ENCODE measurements around the gene ITSN1.

ITSN1 gene

GRCh38 chr21:33731447-33731846 lies 89.1 kb downstream of the ITSN1 start:
- DNase-seq (ENCODE audit: low read depth): peak; percentile 36

GRCh38 chr21:33732038-33732437 lies 89.7 kb downstream of the ITSN1 start:
- peak; percentile 67 for DNase-seq (ENCODE audit: low read depth)

GRCh38 chr21:33733601-33734000 lies 91.3 kb downstream of the ITSN1 start:
- no peak for DNase-seq (ENCODE audit: low read depth)

- peak; percentile 86 for DNase-seq (ENCODE audit: low read depth)
Observed at GRCh38 chr21:33734291-33734690, 92.0 kb downstream of the ITSN1 start.

- DNase-seq (ENCODE audit: low read depth): no peak
Observed at GRCh38 chr21:33734818-33735217, 92.5 kb downstream of the ITSN1 start.

GRCh38 chr21:33736569-33736968 lies 94.3 kb downstream of the ITSN1 start:
- no peak for DNase-seq (ENCODE audit: low read depth)

GRCh38 chr21:33739701-33740100 lies 97.4 kb downstream of the ITSN1 start:
- no peak for DNase-seq (ENCODE audit: low read depth)

- DNase-seq (ENCODE audit: low read depth): no peak
Observed at GRCh38 chr21:33747420-33747819, 105.1 kb downstream of the ITSN1 start.

- no peak for DNase-seq (ENCODE audit: low read depth)
Observed at GRCh38 chr21:33748903-33749302, 106.6 kb downstream of the ITSN1 start.

GRCh38 chr21:33750017-33750416 lies 107.7 kb downstream of the ITSN1 start:
- DNase-seq (ENCODE audit: low read depth): no peak

- DNase-seq (ENCODE audit: low read depth): no peak
Observed at GRCh38 chr21:33751120-33751519, 108.8 kb downstream of the ITSN1 start.

GRCh38 chr21:33751533-33751932 lies 109.2 kb downstream of the ITSN1 start:
- no peak for DNase-seq (ENCODE audit: low read depth)

- DNase-seq (ENCODE audit: low read depth): no peak
Observed at GRCh38 chr21:33752260-33752659, 110.0 kb downstream of the ITSN1 start.

GRCh38 chr21:33753886-33754285 lies 111.6 kb downstream of the ITSN1 start:
- DNase-seq (ENCODE audit: low read depth): no peak

GRCh38 chr21:33754481-33754880 lies 112.2 kb downstream of the ITSN1 start:
- DNase-seq (ENCODE audit: low read depth): no peak

- peak; percentile 74 for DNase-seq (ENCODE audit: low read depth)
Observed at GRCh38 chr21:33755354-33755753, 113.1 kb downstream of the ITSN1 start.

- DNase-seq (ENCODE audit: low read depth): peak; percentile 59
Observed at GRCh38 chr21:33760641-33761440, 118.5 kb downstream of the ITSN1 start.

GRCh38 chr21:33761441-33762036 lies 119.2 kb downstream of the ITSN1 start:
- DNase-seq (ENCODE audit: low read depth): peak; percentile 97

- peak; percentile 87 for DNase-seq (ENCODE audit: low read depth)
Observed at GRCh38 chr21:33762803-33763581, 120.7 kb downstream of the ITSN1 start.

GRCh38 chr21:33763582-33763899 lies 121.2 kb downstream of the ITSN1 start:
- no peak for DNase-seq (ENCODE audit: low read depth)

GRCh38 chr21:33767236-33767635 lies 124.9 kb downstream of the ITSN1 start:
- no peak for DNase-seq (ENCODE audit: low read depth)

GRCh38 chr21:33767960-33768359 lies 125.7 kb downstream of the ITSN1 start:
- DNase-seq (ENCODE audit: low read depth): no peak

GRCh38 chr21:33769057-33769456 lies 126.8 kb downstream of the ITSN1 start:
- no peak for DNase-seq (ENCODE audit: low read depth)
